Measurements from ENCODE around the gene NEU2.

Gene NEU2

GRCh38 chr2:233032551-233033320, at the start of gene NEU2:
Gene NEU2, plus strand, starts transcription at chr2:233032672. Its CDS starts 0 bp downstream, at chr2:233032672.
- peak; percentile 25 for DNase-seq (ENCODE audit: low read depth)
- H3K4me3 ChIP-seq (replicated peaks; ENCODE audit: low read depth, low read length) = no peak within 1 kb of the TSS
- TF ChIP-seq CTCF (IDR thresholded peaks at IDR 0.05; ENCODE audit: low read length, missing control alignments) = no peak

GRCh38 chr2:232982926-232983668, 49.4 kb upstream of the NEU2 start:
- no peak overlapping the region for H3K4me3 ChIP-seq (replicated peaks; ENCODE audit: low read depth, low read length)
- no peak for TF ChIP-seq CTCF (IDR thresholded peaks at IDR 0.05; ENCODE audit: low read length, missing control alignments)
- no peak for DNase-seq (ENCODE audit: low read depth)

- TF ChIP-seq CTCF (IDR thresholded peaks at IDR 0.05; ENCODE audit: low read length, missing control alignments) = no peak
- no peak for DNase-seq (ENCODE audit: low read depth)
- H3K4me3 ChIP-seq (replicated peaks; ENCODE audit: low read depth, low read length) = no peak overlapping the region
Observed at GRCh38 chr2:232983669-232984140, 48.8 kb upstream of the NEU2 start.

GRCh38 chr2:232984451-232985207, 47.8 kb upstream of the NEU2 start:
- no peak overlapping the region for H3K4me3 ChIP-seq (replicated peaks; ENCODE audit: low read depth, low read length)
- no peak for TF ChIP-seq CTCF (IDR thresholded peaks at IDR 0.05; ENCODE audit: low read length, missing control alignments)

GRCh38 chr2:232986155-232986554, 46.3 kb upstream of the NEU2 start:
- TF ChIP-seq CTCF (IDR thresholded peaks at IDR 0.05; ENCODE audit: low read length, missing control alignments) = no peak
- DNase-seq (ENCODE audit: low read depth) = no peak

More at GRCh38 chr2:232984451-232985207, 47.8 kb upstream of the NEU2 start:
- no peak for DNase-seq (ENCODE audit: low read depth)

GRCh38 chr2:232993231-232993821, 39.1 kb upstream of the NEU2 start:
- no peak for TF ChIP-seq CTCF (IDR thresholded peaks at IDR 0.05; ENCODE audit: low read length, missing control alignments)
- H3K4me3 ChIP-seq (replicated peaks; ENCODE audit: low read depth, low read length) = no peak overlapping the region
- DNase-seq (ENCODE audit: low read depth) = no peak

More at GRCh38 chr2:232986155-232986554, 46.3 kb upstream of the NEU2 start:
- H3K4me3 ChIP-seq (replicated peaks; ENCODE audit: low read depth, low read length) = no peak overlapping the region
